ENCODE data around the gene OLIG2. TPM values are rescaled to one million over a fixed set of nuclear protein-coding genes. Genes with fewer than 3 reads are reported as not detected.

Gene OLIG2
- polyA plus RNA-seq, 1 experiment, result not detected

- Histone ChIP-seq H3K27me3 (ENCODE audit: control insufficient read depth, insufficient read depth, low read length) (peaks cover 8% of the 10 kb centered on the region), H3K4me3 (ENCODE audit: low read depth, low read length) (no peak overlapping the region), H3K9me3 (ENCODE audit: control insufficient read depth, insufficient read depth, low read length) (no peaks in the 10 kb centered on the region), H3K27ac (ENCODE audit: low read depth, low read length) (no peak overlapping the region)
- TF ChIP-seq CTCF (IDR thresholded peaks at IDR 0.05; ENCODE audit: low read depth, low read length), result no peak
- CTCF ChIA-PET, result no interaction called here
- DNase-seq (ENCODE audit: low read depth, low spot score), result no peak
- POLR2A ChIA-PET, result no interaction called here
Observed at GRCh38 chr21:32979598-32980268, 46.0 kb upstream of the OLIG2 start.

GRCh38 chr21:32981096-32981495 lies 44.6 kb upstream of the OLIG2 start:
- Histone ChIP-seq H3K9me3 (ENCODE audit: control insufficient read depth, insufficient read depth, low read length) (no peaks in the 10 kb centered on the region), H3K27me3 (ENCODE audit: control insufficient read depth, insufficient read depth, low read length) (peaks cover 8% of the 10 kb centered on the region), H3K27ac (ENCODE audit: low read depth, low read length) (no peak overlapping the region), H3K4me3 (ENCODE audit: low read depth, low read length) (no peak overlapping the region)
- ChIA-PET CTCF (no interaction called here), POLR2A (no interaction called here)
- TF ChIP-seq CTCF (IDR thresholded peaks at IDR 0.05; ENCODE audit: low read depth, low read length), result no peak
- DNase-seq (ENCODE audit: low read depth, low spot score), result no peak

GRCh38 chr21:32990666-32991065 lies 35.1 kb upstream of the OLIG2 start:
- CTCF ChIA-PET, result interaction anchor here (0.8 to 1.6 kb wide), 4 partner anchors 11 to 207 kb away, joined by 3 to 6 read pairs (median 4); no protein-coding TSS in a partner anchor
- H3K27me3 ChIP-seq (ENCODE audit: control insufficient read depth, insufficient read depth, low read length), result peaks cover 7% of the 10 kb centered on the region
- H3K9me3 ChIP-seq (ENCODE audit: control insufficient read depth, insufficient read depth, low read length), result no peaks in the 10 kb centered on the region
- H3K27ac ChIP-seq (ENCODE audit: low read depth, low read length), result no peak overlapping the region
- TF ChIP-seq CTCF (IDR thresholded peaks at IDR 0.05; ENCODE audit: low read depth, low read length), result no peak
- POLR2A ChIA-PET, result no interaction called here
- DNase-seq (ENCODE audit: low read depth, low spot score), result no peak
- H3K4me3 ChIP-seq (ENCODE audit: low read depth, low read length), result no peak overlapping the region

GRCh38 chr21:32991361-32991760 lies 34.4 kb upstream of the OLIG2 start:
- Histone ChIP-seq H3K27me3 (ENCODE audit: control insufficient read depth, insufficient read depth, low read length) (peaks cover 7% of the 10 kb centered on the region), H3K27ac (ENCODE audit: low read depth, low read length) (no peak overlapping the region), H3K4me3 (ENCODE audit: low read depth, low read length) (no peak overlapping the region), H3K9me3 (ENCODE audit: control insufficient read depth, insufficient read depth, low read length) (no peaks in the 10 kb centered on the region)
- ChIA-PET POLR2A (no interaction called here), CTCF (interaction anchor here (1.0 to 1.6 kb wide), 4 partner anchors 10 to 206 kb away, joined by 3 to 6 read pairs (median 4); no protein-coding TSS in a partner anchor)
- no peak for DNase-seq (ENCODE audit: low read depth, low spot score)
- TF ChIP-seq CTCF (IDR thresholded peaks at IDR 0.05; ENCODE audit: low read depth, low read length), result no peak

- Histone ChIP-seq H3K27ac (ENCODE audit: low read depth, low read length) (no peak overlapping the region), H3K27me3 (ENCODE audit: control insufficient read depth, insufficient read depth, low read length) (peaks cover 13% of the 10 kb centered on the region), H3K4me3 (ENCODE audit: low read depth, low read length) (no peak overlapping the region), H3K9me3 (ENCODE audit: control insufficient read depth, insufficient read depth, low read length) (no peaks in the 10 kb centered on the region)
- no peak for DNase-seq (ENCODE audit: low read depth, low spot score)
- CTCF ChIA-PET, result interaction anchor here (0.8 to 2.5 kb wide), 16 partner anchors 10 to 486 kb away, joined by 3 to 70 read pairs (median 4); partner anchors contain the start of gene TMEM50B
- POLR2A ChIA-PET, result no interaction called here
- no peak for TF ChIP-seq CTCF (IDR thresholded peaks at IDR 0.05; ENCODE audit: low read depth, low read length)
Observed at GRCh38 chr21:32993894-32994293, 31.8 kb upstream of the OLIG2 start.
